NCI-H345 treated with DMSO at 0.1 percent for 48 hours (cell line): ENCODE data around the gene ABCD3.
A peak's percentile ranks its signal among the peaks of the same experiment; 100 is the strongest.

Source experiments
- DNase-seq: peaks from one replicate; lab custom pipeline; 2025; ENCODE audit not compliant: unreplicated experiment; lab: John Stamatoyannopoulos, UW

ABCD3 gene

DNA sequence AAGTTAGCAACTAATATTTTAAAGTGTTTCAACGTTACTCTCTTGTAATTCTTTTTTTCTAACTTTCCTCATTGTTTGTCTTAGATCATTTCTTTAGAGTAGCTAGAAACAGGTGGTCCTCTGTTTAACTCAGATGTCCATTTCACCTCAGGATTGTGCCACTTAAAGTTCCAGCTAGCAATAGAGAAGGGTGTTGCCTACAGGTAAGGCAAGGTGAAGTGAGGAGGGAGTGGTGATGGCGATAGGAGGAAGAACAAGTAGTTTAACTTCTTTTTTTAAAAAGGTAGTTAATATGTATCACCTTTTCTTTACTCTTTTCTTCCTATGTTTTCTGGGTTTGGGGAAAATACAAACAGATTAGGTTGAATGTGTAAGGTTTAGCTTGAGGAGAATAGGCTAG, 44.4 kb downstream of the ABCD3 start:
- DNase-seq: no peak

DNA sequence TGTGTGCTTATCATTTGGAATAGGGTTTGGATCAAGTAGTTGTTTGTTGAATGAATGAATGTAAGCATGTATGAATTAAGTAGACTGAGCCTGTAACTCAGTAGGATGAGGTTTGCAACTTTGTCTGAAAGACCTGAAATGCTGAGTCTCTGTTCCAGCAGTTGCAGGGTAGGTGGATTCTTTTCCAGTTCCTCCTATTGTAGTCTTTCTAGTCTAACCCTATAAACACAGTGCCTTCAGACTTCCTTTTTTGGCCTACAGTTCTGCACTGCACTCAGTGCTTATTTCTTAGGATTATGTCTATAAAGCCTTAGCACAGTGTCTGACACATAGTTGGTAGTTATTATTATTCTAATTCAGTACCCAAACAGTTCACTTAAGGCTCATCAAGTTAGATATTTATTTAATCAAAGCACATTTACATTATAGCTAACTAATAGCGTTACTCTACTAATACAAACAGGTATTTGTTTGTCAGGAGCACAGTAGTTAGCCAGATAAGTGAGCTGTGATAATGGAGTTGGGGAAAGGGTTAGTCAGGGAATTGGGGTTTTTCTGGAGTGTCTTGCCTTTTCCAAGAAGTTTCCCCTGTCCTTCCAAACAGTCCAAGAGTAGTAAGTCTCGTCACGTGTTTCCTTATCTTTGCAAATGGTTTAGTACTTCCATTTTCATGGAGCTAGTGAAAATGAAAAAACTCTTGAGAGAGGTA, 45.0 kb downstream of the ABCD3 start:
- no peak for DNase-seq

DNA sequence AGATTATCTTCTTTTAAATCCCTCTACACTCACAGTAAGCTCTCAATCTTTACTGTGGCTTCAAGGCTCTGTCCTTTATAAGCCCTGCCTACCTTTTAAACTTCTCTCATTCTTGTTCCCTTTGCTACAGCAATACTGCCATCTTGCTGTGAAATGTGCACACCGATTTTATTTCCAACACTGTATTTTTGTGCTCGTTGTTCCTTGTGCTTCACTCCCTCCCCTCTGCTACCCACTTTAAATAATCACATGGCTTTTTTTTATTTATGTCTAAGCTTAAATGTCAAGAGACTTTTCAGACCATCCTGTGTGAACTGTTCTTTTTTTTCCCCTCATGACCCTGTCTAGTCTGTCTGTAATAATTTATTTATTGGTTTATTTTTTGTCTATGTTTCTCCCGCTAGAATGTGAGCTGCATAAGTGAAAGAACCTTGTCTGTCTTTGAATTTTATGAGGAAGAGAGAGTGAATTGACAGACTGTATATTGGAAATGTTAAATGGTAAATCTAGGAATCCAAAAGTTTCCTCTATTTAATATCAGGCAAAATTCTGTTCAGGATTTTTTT, 45.7 kb downstream of the ABCD3 start:
- DNase-seq: no peak

DNA sequence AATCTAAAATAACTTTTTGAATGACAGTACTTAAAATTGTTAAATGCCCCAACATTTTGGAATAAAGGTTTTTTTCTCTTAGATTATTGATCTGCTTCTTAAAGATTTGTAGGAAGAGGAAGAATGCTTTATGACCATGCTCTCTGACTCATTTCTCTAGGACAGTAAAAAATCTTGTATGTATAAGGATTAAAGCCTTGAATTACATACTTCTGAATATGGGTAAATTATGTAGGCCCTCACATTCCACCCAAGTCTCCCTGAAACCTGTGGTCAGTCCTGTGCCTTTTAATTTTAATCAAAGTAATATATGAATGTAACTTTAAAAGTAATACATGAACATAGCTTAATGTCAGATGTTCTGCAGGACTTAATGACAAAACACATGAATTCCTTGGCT, 50.5 kb downstream of the ABCD3 start:
- no peak for DNase-seq

- no peak for DNase-seq
Observed at GRCh38 chr1:94471271-94471670, 53.1 kb downstream of the ABCD3 start.

DNA sequence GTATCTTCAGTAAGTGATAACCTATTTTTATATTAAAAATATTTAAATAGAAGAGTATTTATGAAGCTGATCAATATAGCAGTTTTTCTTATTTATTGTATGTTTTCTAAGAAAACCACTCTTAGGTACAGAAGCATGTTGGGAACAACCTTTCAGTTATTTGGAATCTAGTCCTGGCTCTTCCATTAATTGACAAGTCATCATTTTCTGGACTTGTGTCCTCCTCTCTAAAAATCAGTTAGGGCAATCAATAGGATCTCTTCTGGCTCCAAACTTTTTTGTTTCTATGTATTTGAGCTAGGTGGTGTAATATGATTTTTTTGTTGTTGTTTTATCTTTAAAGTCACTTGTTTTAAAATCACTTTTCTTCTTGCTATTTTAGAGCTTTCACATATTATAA, 57.0 kb downstream of the ABCD3 start:
- DNase-seq: no peak

- no peak for DNase-seq
Observed at GRCh38 chr1:94479682-94480081, 61.5 kb downstream of the ABCD3 start.

GRCh38 chr1:94481473-94481933, 63.3 kb downstream of the ABCD3 start:
- peak; percentile 45 for DNase-seq

GRCh38 chr1:94486990-94487389, 68.8 kb downstream of the ABCD3 start:
- DNase-seq: no peak

GRCh38 chr1:94490556-94490955, 72.4 kb downstream of the ABCD3 start:
- DNase-seq: no peak

GRCh38 chr1:94496076-94496755, 78.0 kb downstream of the ABCD3 start:
- DNase-seq: no peak

DNA sequence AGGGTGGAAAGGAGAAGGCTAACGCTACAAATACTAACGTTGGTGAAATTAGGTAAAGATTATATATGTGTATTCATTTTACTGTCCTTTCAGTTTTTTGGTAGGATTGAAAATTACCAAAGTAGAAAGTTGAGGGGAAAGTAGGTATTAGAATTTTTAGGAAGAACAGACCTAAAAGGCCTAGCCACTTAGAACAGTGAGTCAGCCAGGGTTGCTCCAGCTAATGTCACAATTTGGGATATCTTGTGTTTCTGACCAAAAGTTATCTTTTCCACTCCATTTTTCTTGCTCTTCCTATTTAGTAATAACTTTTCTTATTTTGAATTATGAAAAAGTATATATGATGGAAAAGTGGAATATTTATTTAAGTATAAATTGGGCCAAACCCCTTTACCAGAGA, 83.2 kb downstream of the ABCD3 start:
- no peak for DNase-seq

DNA sequence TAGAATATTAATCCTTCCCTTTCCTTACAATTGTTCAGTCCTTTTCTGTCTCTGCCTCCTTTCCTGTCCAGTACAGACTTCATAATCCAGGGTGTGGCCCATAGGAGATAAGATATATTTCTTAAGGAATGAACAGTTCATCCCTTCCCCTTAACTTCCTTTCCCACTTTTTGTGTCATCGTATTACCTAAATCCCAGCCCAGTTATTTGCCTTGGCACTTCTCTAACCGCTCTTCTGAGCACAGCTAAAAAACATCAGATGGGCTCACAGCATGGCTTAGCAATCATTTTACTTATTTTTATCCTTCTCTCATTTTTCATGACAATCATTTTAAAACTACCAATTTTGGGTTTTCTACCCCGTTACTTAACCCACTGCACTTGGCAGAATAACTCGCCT, 83.7 kb downstream of the ABCD3 start:
- DNase-seq: no peak

DNA sequence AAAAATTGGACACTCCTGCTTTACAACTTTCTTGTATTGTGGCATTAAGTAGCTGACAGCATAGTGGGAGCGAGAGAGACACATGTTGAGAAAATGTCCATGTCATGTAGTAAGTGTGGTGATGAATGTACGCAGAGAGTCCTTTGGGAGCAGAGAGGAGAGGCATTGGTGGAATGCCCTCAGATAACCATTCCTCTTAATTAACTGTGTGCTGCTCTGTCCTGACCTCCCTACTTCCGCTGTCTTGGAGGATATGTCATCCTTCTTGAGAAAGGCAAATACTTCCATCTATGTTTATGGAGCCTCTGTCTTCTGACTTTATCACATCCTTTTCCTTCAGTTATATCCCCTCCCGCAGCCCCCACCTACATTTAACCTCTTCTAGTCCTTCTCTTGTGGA, 85.0 kb downstream of the ABCD3 start:
- DNase-seq: no peak

- no peak for DNase-seq
Observed at GRCh38 chr1:94504601-94505000, 86.4 kb downstream of the ABCD3 start.

DNA sequence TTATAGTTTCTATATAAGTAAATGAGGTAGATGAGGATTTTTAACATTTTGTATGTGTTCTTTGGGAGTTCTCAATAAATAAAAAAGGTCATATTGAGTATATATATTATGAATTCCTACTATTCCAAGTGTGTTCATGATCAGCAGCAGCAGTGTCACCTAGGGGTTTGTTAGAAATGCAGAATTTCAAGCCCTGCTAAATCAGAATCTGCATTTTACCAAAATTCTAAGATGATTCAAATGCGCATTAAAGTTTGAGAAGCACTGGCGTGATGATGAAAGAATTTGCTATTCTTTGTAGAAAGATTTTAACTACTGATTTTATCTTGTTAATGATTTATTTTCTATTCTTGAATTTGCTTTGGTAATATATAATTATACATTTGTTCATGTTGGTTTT, 94.6 kb downstream of the ABCD3 start:
- DNase-seq: no peak

GRCh38 chr1:94514095-94514727, 96.0 kb downstream of the ABCD3 start:
- peak; percentile 5 for DNase-seq

- DNase-seq: no peak
Observed at GRCh38 chr1:94515296-94515947, 97.2 kb downstream of the ABCD3 start.

DNA sequence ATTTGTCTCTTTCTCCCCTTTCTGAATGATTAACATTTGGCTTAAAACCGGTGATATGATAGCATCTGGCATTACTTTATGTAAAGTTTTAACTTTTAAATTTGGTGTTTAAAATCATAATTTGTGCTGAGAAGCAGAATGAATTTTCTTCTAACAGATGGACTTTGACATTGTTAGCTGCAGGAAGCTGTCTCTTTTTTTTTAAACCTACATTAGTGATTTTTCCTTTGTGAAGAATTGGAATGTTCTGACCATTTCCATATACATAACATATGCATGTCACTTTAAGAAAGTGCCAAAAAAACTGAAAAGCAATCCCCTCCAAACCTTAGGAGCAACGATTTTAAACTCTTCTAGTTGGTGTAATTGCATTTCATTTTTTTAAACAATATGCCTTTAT, 101.2 kb downstream of the ABCD3 start:
- no peak for DNase-seq

GRCh38 chr1:94522304-94522703, 104.1 kb downstream of the ABCD3 start:
- peak; percentile 19 for DNase-seq

GRCh38 chr1:94524531-94524930, 106.3 kb downstream of the ABCD3 start:
- no peak for DNase-seq
